ACC112 (cell line): ENCODE data around the gene TIPIN.
A peak's percentile ranks its signal among the peaks of the same experiment; 100 is the strongest.

Source experiments
- H2AFZ ChIP-seq: fragments of 200-600 bp; sonication (generic); one replicate; pipeline ENCODE4 v1.6.0; 2017; ENCODE audit warnings: antibody characterized with exemption, low read length; ENCODE audit not compliant: unreplicated experiment
- H3K27ac ChIP-seq: fragments of 200-600 bp; sonication (generic); 2 replicates; pipeline ENCODE4 v1.5.1; 2014; ENCODE audit warnings: low read depth, mild to moderate bottlenecking, antibody characterized with exemption, low read length, moderate library complexity
- H3K27me3 ChIP-seq: fragments of 200-600 bp; sonication (generic); 2 replicates; pipeline ENCODE4 v1.6.1; 2014; ENCODE audit warnings: mild to moderate bottlenecking, antibody characterized with exemption, low read length, moderate library complexity, mixed read lengths; ENCODE audit not compliant: insufficient read depth
- H3K36me3 ChIP-seq: fragments of 200-600 bp; sonication (generic); 2 replicates; pipeline ENCODE4 v1.6.1; 2016; ENCODE audit warnings: mild to moderate bottlenecking, antibody characterized with exemption, low read length, moderate library complexity, mixed read lengths; ENCODE audit not compliant: insufficient read depth
- H3K4me1 ChIP-seq: fragments of 200-600 bp; sonication (generic); one replicate; pipeline ENCODE4 v1.6.1; 2016; ENCODE audit warnings: low read length, mixed read lengths; ENCODE audit not compliant: insufficient read depth, unreplicated experiment, control insufficient read depth
- H3K4me3 ChIP-seq: fragments of 200-600 bp; sonication (generic); 2 replicates; pipeline ENCODE4 v1.5.1; 2014; ENCODE audit warnings: mild to moderate bottlenecking, low read depth, low read length
- H3K79me2 ChIP-seq: fragments of 200-600 bp; sonication (generic); one replicate; pipeline ENCODE4 v1.6.0; 2016; ENCODE audit warnings: low read length; ENCODE audit not compliant: control insufficient read depth, unreplicated experiment, insufficient read depth

The TIPIN gene

DNA sequence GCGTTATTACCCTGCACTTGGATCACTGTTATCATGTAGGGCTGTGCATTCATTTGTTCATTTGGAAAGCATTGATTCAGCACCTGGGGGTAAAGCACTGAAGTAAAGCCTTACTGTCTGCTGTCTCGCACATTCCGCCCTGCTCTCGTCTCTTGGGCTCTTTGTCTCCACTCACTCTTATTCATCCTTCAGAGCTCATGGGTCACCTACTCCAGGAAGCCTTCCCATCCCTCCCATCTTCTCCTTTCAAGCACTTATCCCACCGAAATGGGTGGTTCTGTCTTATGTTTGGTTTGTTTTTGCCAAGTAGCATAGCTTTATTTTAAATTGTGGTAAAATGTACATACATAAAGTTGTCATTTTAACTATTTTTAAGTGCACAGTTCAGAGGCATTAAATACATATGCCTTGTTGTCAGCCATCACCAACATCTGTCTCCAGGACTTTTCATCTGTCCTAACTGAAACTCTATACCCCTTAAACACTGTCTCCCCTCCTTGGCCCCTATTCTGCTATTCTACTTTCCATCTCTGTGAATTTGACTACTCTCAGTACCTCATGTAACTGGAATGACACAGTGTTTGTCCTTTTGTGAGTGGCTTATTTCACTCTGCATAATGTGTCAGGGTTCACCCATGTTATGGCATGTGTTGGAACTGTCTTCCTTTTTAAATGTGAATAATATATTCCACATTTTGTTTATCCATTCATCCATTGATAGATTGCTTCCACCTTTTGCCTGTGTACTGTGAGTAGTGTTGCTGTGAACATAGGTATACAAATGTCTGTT lies 53.8 kb downstream of the TIPIN start:
- no peak overlapping the region for H3K4me3 ChIP-seq
- H3K79me2 ChIP-seq, result peaks cover 4% of the 10 kb centered on the region
- peaks cover 10% of the 10 kb centered on the region for H3K4me1 ChIP-seq
- no peak overlapping the region for H2AFZ ChIP-seq
- H3K36me3 ChIP-seq, result peaks cover 3% of the 10 kb centered on the region
- H3K27ac ChIP-seq, result no peak overlapping the region
- H3K27me3 ChIP-seq, result no peaks in the 10 kb centered on the region

DNA sequence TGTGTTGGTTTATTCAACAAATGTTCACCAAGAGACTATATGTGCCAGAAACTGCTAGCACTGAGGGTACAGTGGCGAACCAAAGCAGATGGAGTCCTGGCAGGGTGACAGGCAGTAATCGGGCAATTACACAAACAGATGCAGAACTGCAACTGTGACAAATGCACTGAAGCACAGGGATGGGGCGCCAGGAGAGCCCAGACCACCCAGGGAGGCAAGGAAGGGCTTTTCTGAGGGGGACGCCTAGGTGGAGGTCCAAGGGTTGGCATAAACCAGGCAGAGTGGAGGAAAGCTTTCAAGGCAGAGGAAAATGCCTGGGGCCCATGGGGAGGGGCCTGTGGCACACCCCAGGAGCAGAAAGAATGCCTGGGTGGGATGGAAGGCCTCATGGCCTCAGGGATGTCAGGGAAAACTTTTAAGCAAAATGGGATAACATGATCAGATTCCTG lies 57.7 kb downstream of the TIPIN start:
- Histone ChIP-seq H3K79me2 (peaks cover 23% of the 10 kb centered on the region), H3K36me3 (no peaks in the 10 kb centered on the region; the same call in none of the 2 replicates), H3K27me3 (no peaks in the 10 kb centered on the region), H3K4me1 (peaks cover 21% of the 10 kb centered on the region), H2AFZ (no peak overlapping the region), H3K4me3 (no peak overlapping the region), H3K27ac (no peak overlapping the region)

DNA sequence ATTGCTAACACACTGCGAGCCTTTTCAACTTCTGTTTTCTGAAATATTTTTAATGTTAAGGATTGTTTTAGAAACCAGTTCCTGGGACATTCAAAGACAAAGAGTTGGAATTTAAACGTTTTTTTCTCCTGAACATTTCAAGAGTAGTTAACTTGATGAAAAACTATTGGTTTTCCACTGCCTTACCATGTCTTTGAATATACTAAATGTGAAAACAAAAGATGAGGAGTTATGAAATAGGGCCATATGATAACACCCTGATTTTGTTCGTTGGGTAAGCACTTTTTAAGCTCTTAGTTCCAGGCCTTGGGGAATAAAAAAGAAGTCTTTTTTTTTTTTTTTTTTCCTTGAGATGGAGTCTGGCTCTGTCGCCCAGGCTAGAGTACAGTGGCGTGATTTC lies 60.3 kb downstream of the TIPIN start:
- H3K4me3 ChIP-seq, result peak overlapping the region; percentile 93; the same call in 1 of the 2 replicates
- H2AFZ ChIP-seq, result no peak overlapping the region
- H3K27me3 ChIP-seq, result no peaks in the 10 kb centered on the region
- H3K27ac ChIP-seq, result no peak overlapping the region
- no peaks in the 10 kb centered on the region; the same call in none of the 2 replicates for H3K36me3 ChIP-seq
- H3K4me1 ChIP-seq, result peaks cover 21% of the 10 kb centered on the region
- peaks cover 19% of the 10 kb centered on the region for H3K79me2 ChIP-seq

DNA sequence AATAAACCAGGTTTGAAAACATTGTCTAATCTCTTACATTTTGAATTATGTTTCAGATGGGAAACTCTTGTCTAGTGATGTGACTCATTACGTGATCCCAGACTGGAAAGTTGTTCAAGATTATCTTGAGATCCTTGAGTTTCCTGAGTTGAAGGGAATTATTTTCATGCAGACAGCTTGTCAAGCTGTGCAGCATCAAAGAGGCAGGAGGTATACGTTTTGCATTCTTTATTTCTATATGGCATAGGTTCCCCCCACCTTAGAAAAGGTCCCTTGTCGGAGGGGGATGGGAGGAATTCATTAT lies 61.6 kb downstream of the TIPIN start:
- H3K27ac ChIP-seq, result peak overlapping the region; percentile 70
- H3K36me3 ChIP-seq, result no peaks in the 10 kb centered on the region; the same call in none of the 2 replicates
- H3K4me3 ChIP-seq, result peak overlapping the region; percentile 93
- H3K79me2 ChIP-seq, result peaks cover 19% of the 10 kb centered on the region
- H3K27me3 ChIP-seq, result no peaks in the 10 kb centered on the region
- peaks cover 21% of the 10 kb centered on the region for H3K4me1 ChIP-seq
- H2AFZ ChIP-seq, result peak overlapping the region; percentile 58

DNA sequence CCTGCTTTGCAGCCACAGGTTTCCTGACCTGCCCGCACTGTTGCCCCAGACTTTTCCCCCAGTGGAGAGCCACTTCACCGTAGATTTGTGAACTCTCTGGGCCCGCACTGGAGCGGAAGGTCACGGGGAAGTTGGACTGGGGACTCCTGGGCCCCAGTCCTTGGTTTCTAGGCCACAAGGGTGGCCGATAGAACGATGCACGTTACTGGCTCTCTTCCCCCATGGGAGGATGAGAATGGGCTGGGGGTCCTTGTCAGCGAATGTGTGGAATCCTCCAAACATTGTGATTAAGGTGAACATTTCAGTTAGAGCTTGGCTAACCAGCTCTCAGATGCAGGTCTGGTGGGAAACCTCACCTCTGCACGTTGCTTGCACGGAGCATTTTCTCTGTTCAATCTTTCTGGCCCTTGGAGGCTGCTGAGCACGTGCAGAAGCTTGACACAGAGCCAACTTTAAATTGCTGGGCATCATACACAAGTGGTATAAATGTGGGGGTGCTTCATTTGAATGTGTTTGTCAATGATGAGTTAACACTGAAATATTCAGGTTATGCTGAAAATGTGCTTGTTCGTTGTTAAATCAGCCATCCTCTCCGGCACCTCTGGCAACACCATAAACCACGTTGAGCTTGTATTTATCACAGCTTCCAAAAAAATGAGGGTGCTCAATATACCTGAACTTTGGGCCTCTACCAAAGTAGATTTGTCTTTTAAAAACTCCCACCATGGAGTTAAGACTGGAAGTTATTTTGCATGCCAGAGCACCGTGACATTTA lies 62.1 kb downstream of the TIPIN start:
- Histone ChIP-seq H3K4me1 (peaks cover 21% of the 10 kb centered on the region), H3K27me3 (no peaks in the 10 kb centered on the region), H3K27ac (peak overlapping the region; percentile 70), H3K36me3 (no peaks in the 10 kb centered on the region; the same call in none of the 2 replicates), H2AFZ (peak overlapping the region; percentile 89), H3K4me3 (peak overlapping the region; percentile 93), H3K79me2 (peaks cover 19% of the 10 kb centered on the region)

DNA sequence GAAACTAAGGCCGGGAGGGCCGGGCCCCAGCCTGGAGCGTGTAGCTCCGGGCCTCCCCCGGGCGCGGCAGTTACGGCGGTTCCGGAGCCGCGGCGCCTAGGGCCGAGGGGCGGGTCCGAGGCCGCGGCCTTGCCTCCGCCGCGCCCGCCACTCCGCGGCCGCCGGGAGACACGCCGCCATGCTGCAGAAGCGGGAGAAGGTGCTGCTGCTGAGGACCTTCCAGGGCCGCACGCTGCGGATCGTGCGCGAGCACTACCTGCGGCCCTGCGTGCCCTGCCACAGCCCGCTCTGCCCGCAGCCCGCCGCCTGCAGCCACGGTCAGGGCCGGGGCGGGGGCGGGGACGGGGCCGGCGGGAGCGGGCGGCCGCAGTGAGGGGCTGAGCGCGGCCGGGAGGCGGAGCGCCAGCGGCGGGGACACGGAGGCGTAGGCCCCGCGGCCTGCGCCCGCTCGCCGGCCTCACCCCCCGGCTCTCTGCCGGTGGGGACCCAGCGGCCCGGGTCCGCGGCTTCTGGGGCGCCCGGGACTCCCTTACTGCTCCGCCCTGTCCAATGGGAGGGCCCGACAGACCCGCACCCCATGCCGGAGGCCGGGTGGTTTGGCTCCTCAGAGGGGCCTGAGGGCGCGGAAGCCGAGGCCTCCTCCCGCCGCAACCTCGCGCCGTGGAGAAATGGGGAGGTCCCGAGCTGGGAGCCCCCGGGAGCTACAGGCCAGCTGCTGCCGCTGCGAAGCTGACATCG lies 62.9 kb downstream of the TIPIN start, which contains the start of gene DIS3L:
Gene DIS3L, plus strand, starts transcription at position 150 of the 738 bp plus-strand sequence. Its CDS starts 29 bp downstream, at position 179.
- peak within 1 kb of the TSS; percentile 70 for H3K27ac ChIP-seq
- H3K27me3 ChIP-seq, result no peaks in the 10 kb centered on the region
- H3K4me1 ChIP-seq, result peaks cover 21% of the 10 kb centered on the region
- H2AFZ ChIP-seq, result peak within 1 kb of the TSS; percentile 89
- peak within 1 kb of the TSS; percentile 93 for H3K4me3 ChIP-seq
- peaks cover 19% of the 10 kb centered on the region for H3K79me2 ChIP-seq
- no peaks in the 10 kb centered on the region; the same call in none of the 2 replicates for H3K36me3 ChIP-seq

DNA sequence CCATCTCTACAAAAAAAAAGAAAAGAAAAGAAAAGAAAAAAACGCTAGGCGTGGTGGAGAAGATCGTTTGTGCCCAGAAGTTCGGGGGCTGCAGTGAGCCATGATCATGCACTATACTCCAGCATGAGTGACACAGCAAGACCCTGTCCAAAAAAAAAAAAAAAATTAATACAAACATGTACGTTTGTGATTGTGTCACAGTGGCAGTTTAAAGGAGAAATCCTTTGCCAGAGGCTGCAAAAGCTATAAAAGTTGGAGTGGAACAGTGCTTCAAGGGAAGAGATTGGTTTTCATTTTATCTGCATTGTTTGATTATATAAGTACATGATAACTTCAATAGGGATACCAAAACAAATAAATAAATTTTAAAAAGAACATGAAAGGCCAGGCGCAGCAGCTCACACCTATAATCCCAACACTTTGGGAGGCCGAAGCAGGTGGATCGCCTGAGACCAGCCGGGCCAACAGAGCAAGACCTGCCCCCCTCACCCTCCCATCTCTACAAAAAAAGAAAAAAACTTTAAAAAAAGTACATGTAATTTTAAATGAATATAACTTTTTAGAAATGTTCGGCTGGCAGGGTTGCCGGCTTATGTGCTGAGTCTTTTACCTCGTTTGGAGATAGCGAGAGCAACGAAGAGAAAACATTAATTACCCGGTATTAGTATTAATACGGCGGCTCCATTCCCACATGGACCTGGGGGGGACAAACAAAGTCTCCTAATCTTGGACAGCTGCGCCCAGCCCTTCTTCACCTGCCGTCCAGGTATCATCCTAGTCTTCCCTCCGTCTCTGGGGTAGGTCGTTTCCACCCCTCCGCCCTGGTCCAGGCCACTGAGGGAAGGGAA lies 63.7 kb downstream of the TIPIN start:
- Histone ChIP-seq H3K4me3 (peak overlapping the region; percentile 93), H3K36me3 (no peaks in the 10 kb centered on the region), H3K4me1 (peaks cover 21% of the 10 kb centered on the region), H3K27ac (peak overlapping the region; percentile 22; the same call in 1 of the 2 replicates), H3K79me2 (peaks cover 19% of the 10 kb centered on the region), H2AFZ (peak overlapping the region; percentile 87), H3K27me3 (no peaks in the 10 kb centered on the region)

DNA sequence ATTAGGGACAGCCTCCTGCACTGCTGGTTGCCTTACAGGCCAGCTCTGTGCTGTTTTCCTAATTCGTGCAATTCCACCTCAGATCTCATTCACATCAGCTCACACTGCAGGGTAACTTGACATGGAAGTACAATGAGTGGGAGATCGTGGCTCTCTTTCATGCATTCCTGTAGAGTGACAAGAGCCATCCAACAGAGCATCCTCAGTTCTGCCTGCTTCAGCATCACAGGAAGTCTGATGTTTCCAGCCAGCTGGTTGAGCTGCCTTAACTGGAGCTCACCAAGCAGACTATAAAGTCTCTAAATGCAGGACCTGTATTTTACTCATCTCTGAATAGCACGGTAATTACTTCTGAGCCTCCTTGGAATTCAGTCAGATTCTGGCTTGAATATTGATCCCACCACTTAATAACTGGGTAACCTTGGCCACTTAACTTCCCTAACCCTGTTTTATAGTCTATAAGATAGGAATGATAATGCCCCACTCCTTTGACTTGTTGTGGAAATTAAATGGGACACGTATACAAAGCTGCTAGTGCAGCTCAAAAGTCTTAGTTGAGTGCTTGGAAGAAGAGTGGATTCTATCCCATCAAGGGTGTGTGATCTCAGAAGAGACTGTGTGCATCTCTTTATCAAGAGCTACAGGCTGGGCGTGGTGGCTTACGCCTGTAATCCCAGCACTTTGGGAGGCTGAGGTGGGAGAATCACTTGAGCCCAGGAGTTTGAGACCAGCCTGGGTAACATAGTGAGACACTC lies 64.5 kb downstream of the TIPIN start:
- Histone ChIP-seq H3K27me3 (no peaks in the 10 kb centered on the region), H2AFZ (no peak overlapping the region), H3K4me3 (no peak overlapping the region), H3K79me2 (peaks cover 18% of the 10 kb centered on the region), H3K27ac (no peak overlapping the region), H3K4me1 (peaks cover 21% of the 10 kb centered on the region), H3K36me3 (no peaks in the 10 kb centered on the region)

DNA sequence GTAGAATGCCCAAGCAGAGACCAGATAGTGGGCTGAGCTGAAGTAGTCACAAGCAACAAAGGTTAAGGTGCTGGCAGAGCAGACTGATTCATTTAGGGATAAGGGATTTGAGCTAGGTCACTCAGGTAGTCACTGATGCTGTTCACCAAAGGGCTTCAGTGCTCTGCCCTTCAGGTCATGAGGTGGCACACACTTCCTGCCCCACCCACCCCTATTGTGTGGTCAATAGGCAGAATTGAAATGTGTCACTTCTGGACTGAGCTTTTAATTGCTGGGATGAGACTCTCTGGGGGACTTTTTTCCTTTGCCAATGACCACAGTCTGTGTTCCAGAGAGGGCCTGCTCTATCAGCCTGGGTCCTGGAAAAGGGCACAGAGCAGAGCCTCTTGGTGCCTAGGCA lies 66.0 kb downstream of the TIPIN start:
- Histone ChIP-seq H3K4me1 (peaks cover 17% of the 10 kb centered on the region), H3K27ac (no peak overlapping the region), H3K4me3 (no peak overlapping the region), H3K36me3 (no peaks in the 10 kb centered on the region), H2AFZ (no peak overlapping the region), H3K79me2 (peaks cover 5% of the 10 kb centered on the region), H3K27me3 (no peaks in the 10 kb centered on the region)
